ENCODE results near the gene PTPRN2. TPM values are rescaled to one million over a fixed set of nuclear protein-coding genes. Genes with fewer than 3 reads are reported as not detected.

PTPRN2 gene
- polyA plus RNA-seq, 1 experiment: 0.02 TPM

DNA sequence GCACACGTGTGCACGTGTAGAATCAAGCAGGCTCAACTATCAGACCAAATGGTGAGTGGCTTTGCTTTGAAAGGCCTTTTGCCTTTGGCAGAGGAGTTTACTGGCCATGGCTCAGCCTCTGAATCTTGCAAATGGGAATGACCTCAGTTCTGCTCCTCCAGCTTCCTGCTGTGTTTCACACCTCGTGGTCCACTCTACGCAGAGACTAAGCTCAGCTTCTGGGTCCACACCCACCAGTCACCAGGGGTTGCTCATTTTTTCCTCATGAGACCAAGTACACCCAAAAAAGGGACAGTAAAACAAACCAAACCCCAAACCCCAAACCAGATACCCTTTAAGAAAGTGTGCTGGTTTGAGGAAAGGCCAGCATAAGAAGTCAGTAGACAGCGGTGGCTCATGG lies 1014.4 kb downstream of the PTPRN2 start:
- POLR2A ChIA-PET: no interaction called here
- no peak for DNase-seq (ENCODE audit: low read depth, low spot score)
- CTCF ChIA-PET: no interaction called here
- Histone ChIP-seq H3K4me3 (ENCODE audit: low read depth, low read length) (no peak overlapping the region), H3K27me3 (ENCODE audit: control insufficient read depth, insufficient read depth, low read length) (no peaks in the 10 kb centered on the region), H3K9me3 (ENCODE audit: control insufficient read depth, insufficient read depth, low read length) (peaks cover 68% of the 10 kb centered on the region), H3K27ac (ENCODE audit: low read depth, low read length) (no peak overlapping the region)
- TF ChIP-seq, protein P1, sequence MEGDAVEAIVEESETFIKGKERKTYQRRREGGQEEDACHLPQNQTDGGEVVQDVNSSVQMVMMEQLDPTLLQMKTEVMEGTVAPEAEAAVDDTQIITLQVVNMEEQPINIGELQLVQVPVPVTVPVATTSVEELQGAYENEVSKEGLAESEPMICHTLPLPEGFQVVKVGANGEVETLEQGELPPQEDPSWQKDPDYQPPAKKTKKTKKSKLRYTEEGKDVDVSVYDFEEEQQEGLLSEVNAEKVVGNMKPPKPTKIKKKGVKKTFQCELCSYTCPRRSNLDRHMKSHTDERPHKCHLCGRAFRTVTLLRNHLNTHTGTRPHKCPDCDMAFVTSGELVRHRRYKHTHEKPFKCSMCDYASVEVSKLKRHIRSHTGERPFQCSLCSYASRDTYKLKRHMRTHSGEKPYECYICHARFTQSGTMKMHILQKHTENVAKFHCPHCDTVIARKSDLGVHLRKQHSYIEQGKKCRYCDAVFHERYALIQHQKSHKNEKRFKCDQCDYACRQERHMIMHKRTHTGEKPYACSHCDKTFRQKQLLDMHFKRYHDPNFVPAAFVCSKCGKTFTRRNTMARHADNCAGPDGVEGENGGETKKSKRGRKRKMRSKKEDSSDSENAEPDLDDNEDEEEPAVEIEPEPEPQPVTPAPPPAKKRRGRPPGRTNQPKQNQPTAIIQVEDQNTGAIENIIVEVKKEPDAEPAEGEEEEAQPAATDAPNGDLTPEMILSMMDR (IDR thresholded peaks at IDR 0.05; ENCODE audit: low read depth, low read length): no peak

DNA sequence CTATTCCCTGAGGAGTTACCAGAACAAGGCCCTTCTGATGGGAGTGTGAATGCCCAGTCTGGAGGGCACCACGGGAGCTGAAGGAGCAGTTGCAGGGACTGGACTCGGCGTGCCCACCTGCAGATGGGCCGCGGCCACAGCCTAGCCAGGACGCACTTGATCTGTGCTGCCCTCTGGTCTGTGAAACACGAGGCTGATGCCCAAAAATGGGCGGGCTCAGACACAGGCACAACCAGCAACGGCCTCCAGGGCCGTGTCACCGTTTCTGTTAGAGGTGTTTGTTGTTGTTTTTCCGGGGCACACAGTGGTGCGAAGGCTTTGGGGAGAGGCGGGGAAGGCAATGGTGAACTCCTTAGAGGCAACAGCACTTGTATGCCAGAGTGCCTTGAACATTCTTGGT lies 1015.0 kb downstream of the PTPRN2 start:
- CTCF ChIA-PET: no interaction called here
- DNase-seq (ENCODE audit: low read depth, low spot score): no peak
- Histone ChIP-seq H3K4me3 (ENCODE audit: low read depth, low read length) (no peak overlapping the region), H3K27ac (ENCODE audit: low read depth, low read length) (no peak overlapping the region), H3K9me3 (ENCODE audit: control insufficient read depth, insufficient read depth, low read length) (peaks cover 68% of the 10 kb centered on the region), H3K27me3 (ENCODE audit: control insufficient read depth, insufficient read depth, low read length) (no peaks in the 10 kb centered on the region)
- POLR2A ChIA-PET: no interaction called here
- TF ChIP-seq, protein P1 (IDR thresholded peaks at IDR 0.05; ENCODE audit: low read depth, low read length): no peak

DNA sequence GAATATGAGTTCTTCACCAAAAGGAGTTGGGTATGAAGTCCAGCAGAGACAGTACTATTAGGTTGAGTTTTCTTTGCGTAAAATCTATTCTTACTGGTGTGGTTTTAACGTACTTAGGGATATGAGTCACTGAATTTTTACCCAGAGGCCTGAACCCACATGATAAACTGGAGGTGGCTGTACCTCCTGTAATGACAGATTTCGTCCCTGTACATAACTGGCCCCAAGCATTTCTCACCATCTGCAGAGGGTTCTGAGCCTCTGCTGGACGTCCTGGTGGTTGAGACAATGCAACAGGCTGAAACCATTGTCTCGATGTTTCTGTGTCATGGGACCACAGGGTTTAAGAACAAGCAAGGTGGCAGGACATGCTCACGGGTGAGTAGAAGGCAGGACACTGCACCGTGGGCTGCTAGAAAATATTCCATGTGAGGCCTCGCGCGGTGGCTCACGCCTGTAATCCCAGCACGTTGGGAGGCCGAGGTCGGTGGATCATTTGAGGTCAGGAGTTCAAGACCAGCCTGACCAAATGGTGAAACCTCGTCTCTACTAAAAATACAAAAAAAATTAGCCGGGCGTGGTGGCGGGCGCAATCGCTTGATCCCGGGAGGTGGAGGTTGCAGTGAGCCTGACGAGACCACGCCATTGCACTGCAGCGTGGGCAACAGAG lies 1017.0 kb downstream of the PTPRN2 start:
- ChIA-PET POLR2A (no interaction called here), CTCF (no interaction called here)
- TF ChIP-seq, protein P1 (IDR thresholded peaks at IDR 0.05; ENCODE audit: low read depth, low read length): no peak
- H3K27me3 ChIP-seq (ENCODE audit: control insufficient read depth, insufficient read depth, low read length): no peaks in the 10 kb centered on the region
- DNase-seq (ENCODE audit: low read depth, low spot score): no peak
- no peak overlapping the region for H3K4me3 ChIP-seq (ENCODE audit: low read depth, low read length)
- peaks cover 68% of the 10 kb centered on the region for H3K9me3 ChIP-seq (ENCODE audit: control insufficient read depth, insufficient read depth, low read length)
- no peak overlapping the region for H3K27ac ChIP-seq (ENCODE audit: low read depth, low read length)

DNA sequence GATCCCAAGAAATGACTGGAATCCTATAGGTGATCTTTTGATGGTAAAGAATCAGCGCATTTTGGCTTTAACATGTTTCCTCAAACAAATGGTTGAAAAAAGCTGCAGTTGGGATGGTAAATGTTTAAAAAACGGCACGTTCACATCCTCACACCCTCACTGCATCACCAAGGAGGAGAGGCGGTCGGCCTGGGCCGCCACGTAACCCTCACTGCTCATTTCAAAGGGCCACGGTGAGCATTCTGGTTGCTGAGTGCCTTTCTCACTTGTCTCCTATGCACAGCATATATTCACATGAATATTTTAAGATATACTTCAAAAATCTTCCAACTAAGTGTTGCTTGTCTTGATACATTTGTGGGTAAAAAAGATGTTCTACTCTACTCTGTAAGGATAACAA lies 1017.7 kb downstream of the PTPRN2 start:
- Histone ChIP-seq H3K27ac (ENCODE audit: low read depth, low read length) (no peak overlapping the region), H3K9me3 (ENCODE audit: control insufficient read depth, insufficient read depth, low read length) (peaks cover 75% of the 10 kb centered on the region), H3K27me3 (ENCODE audit: control insufficient read depth, insufficient read depth, low read length) (no peaks in the 10 kb centered on the region), H3K4me3 (ENCODE audit: low read depth, low read length) (no peak overlapping the region)
- no peak for DNase-seq (ENCODE audit: low read depth, low spot score)
- TF ChIP-seq, protein P1 (IDR thresholded peaks at IDR 0.05; ENCODE audit: low read depth, low read length): no peak
- ChIA-PET CTCF (no interaction called here), POLR2A (no interaction called here)

DNA sequence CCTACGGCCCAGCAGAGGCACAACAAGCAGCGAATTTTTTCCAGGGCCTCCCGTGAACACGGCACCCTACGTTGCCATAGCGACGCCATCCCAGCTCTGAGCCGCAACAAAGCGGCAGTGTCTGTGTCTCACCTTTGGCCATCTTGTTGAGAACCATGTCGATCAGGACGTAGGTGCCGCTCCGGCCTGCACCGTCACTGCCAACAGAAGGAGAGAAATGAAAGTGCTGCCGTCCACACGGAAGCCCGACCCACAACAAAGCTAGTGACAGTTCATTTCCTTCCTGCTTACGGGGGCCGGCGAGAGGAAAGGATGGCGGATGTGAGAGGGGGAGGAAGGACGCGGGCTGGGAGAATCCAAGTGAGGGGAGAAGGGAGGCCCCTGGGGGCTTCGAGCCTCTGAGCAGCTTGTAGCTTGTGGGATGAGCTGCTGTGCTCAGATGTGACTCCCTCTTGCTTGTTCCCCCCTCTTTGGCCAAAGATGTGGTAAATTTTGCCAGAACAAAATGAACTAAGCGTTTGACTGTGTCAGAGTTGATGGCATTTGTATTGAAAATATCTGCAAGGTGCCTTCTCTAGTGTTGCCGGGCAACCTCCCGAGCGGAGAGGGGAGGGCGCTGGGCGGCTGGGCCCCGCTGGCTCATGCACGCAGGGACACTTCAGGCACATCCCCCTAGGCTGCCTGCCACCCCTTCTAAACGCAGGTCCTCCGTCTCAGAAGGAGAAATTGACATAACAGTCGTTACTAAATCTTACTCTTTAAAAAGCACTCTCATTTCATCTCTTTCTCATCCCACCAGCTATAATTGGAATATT lies 1018.6 kb downstream of the PTPRN2 start:
- Histone ChIP-seq H3K9me3 (ENCODE audit: control insufficient read depth, insufficient read depth, low read length) (peaks cover 75% of the 10 kb centered on the region), H3K27ac (ENCODE audit: low read depth, low read length) (no peak overlapping the region), H3K27me3 (ENCODE audit: control insufficient read depth, insufficient read depth, low read length) (no peaks in the 10 kb centered on the region), H3K4me3 (ENCODE audit: low read depth, low read length) (0 out of 2 replicates have a peak overlapping the region, but pooled peaks have one; percentile 4)
- TF ChIP-seq, protein P1 (IDR thresholded peaks at IDR 0.05; ENCODE audit: low read depth, low read length): no peak
- DNase-seq (ENCODE audit: low read depth, low spot score): no peak
- CTCF ChIA-PET: no interaction called here
- POLR2A ChIA-PET: no interaction called here
